HCT116 (cell line): Measurements from ENCODE around the gene PHB1. TPM values are rescaled to one million over a fixed set of nuclear protein-coding genes. Genes with fewer than 3 reads are reported as not detected.

Experiments used
- total RNA-seq: library from RNA; stranded (reverse); gene quantifications from one replicate; pipeline ENCODE4 v1.2.1, GENCODE V29; 2021; ENCODE audit not compliant: unreplicated experiment

Gene PHB1
- total RNA-seq, 1 experiment from 2014 or later: 534 TPM

Other genes with a start within 250 kb of the PHB1 start
- gene GNGT2, start 204.3 kb downstream of the PHB1 start, total RNA-seq: not detected
- gene ABI3, start 204.2 kb downstream of the PHB1 start, total RNA-seq: 0.12 TPM
- gene PHOSPHO1, start 184.1 kb downstream of the PHB1 start, total RNA-seq: 3.0 TPM
- 27.8 TPM for gene ZNF652, start 52.6 kb downstream of the PHB1 start, total RNA-seq
- 6.1 TPM for gene NGFR, start 80.4 kb upstream of the PHB1 start, total RNA-seq
- gene NXPH3, start 161.0 kb upstream of the PHB1 start, total RNA-seq: 0.10 TPM